ENCODE data around the gene ADGRG3.

GRCh38 chr16:57722210-57722499 is 54.0 kb downstream of the ADGRG3 start:
- TF ChIP-seq POLR2A (IDR thresholded peaks at IDR 0.05) = no peak
- no peak for TF ChIP-seq POLR2AphosphoS5 (IDR thresholded peaks at IDR 0.05)

Measured in stomach (tissue), 4 donors.